Measurements from ENCODE around the gene ATP2B2. TPM values are rescaled to one million over a fixed set of nuclear protein-coding genes. Genes with fewer than 3 reads are reported as not detected.

The ATP2B2 gene
- total RNA-seq, 1 donor from 2014 or later: not detected

- Mint-ChIP-seq H3K9me3 (no peaks in the 10 kb centered on the region), H3K27ac (no peak overlapping the region), H3K27me3 (ENCODE audit: low read depth) (no peaks in the 10 kb centered on the region), H3K4me3 (ENCODE audit: low read depth) (no peak overlapping the region), H3K36me3 (ENCODE audit: low read depth) (no peaks in the 10 kb centered on the region), H3K4me1 (ENCODE audit: low read depth) (no peaks in the 10 kb centered on the region)
- intact Hi-C loops (cut with micrococcal nuclease): no loop called here
- DNase-seq (ENCODE audit: low spot score): no peak
Measured at GRCh38 chr3:10479311-10479710, 26.1 kb downstream of the ATP2B2 start.

- Mint-ChIP-seq H3K9me3 (no peaks in the 10 kb centered on the region), H3K27ac (no peak overlapping the region), H3K4me3 (ENCODE audit: low read depth) (no peak overlapping the region), H3K36me3 (ENCODE audit: low read depth) (no peaks in the 10 kb centered on the region), H3K27me3 (ENCODE audit: low read depth) (peaks cover 3% of the 10 kb centered on the region), H3K4me1 (ENCODE audit: low read depth) (peaks cover 1% of the 10 kb centered on the region)
- intact Hi-C loops (cut with micrococcal nuclease): no loop called here
- DNase-seq (ENCODE audit: low spot score): no peak
Measured at GRCh38 chr3:10475983-10476382, 29.4 kb downstream of the ATP2B2 start.

- intact Hi-C loops (cut with micrococcal nuclease): no loop called here
- H3K4me1 Mint-ChIP-seq (ENCODE audit: low read depth): peaks cover 1% of the 10 kb centered on the region
Measured at GRCh38 chr3:10474847-10475246, 30.5 kb downstream of the ATP2B2 start.

GRCh38 chr3:10474275-10474646, 31.1 kb downstream of the ATP2B2 start:
- H3K27me3 Mint-ChIP-seq (ENCODE audit: low read depth): peaks cover 3% of the 10 kb centered on the region
- H3K27ac Mint-ChIP-seq: no peak overlapping the region
- H3K36me3 Mint-ChIP-seq (ENCODE audit: low read depth): no peaks in the 10 kb centered on the region
- peaks cover 1% of the 10 kb centered on the region for H3K4me1 Mint-ChIP-seq (ENCODE audit: low read depth)
- intact Hi-C loops (cut with micrococcal nuclease): no loop called here
- no peak for DNase-seq (ENCODE audit: low spot score)
- no peak overlapping the region for H3K4me3 Mint-ChIP-seq (ENCODE audit: low read depth)
- no peaks in the 10 kb centered on the region for H3K9me3 Mint-ChIP-seq

More at GRCh38 chr3:10474847-10475246, 30.5 kb downstream of the ATP2B2 start:
- no peak for DNase-seq (ENCODE audit: low spot score)
- peaks cover 3% of the 10 kb centered on the region for H3K27me3 Mint-ChIP-seq (ENCODE audit: low read depth)
- no peak overlapping the region for H3K4me3 Mint-ChIP-seq (ENCODE audit: low read depth)
- H3K9me3 Mint-ChIP-seq: no peaks in the 10 kb centered on the region
- no peaks in the 10 kb centered on the region for H3K36me3 Mint-ChIP-seq (ENCODE audit: low read depth)
- H3K27ac Mint-ChIP-seq: no peak overlapping the region

- H3K4me1 Mint-ChIP-seq (ENCODE audit: low read depth): peaks cover 1% of the 10 kb centered on the region
- intact Hi-C loops (cut with micrococcal nuclease): no loop called here
Measured at GRCh38 chr3:10473581-10474274, 31.7 kb downstream of the ATP2B2 start.

GRCh38 chr3:10472877-10473440, 32.4 kb downstream of the ATP2B2 start:
- Mint-ChIP-seq H3K9me3 (no peaks in the 10 kb centered on the region), H3K27me3 (ENCODE audit: low read depth) (peaks cover 3% of the 10 kb centered on the region), H3K4me3 (ENCODE audit: low read depth) (no peak overlapping the region), H3K27ac (no peak overlapping the region), H3K36me3 (ENCODE audit: low read depth) (no peaks in the 10 kb centered on the region), H3K4me1 (ENCODE audit: low read depth) (peaks cover 1% of the 10 kb centered on the region)
- no peak for DNase-seq (ENCODE audit: low spot score)
- intact Hi-C loops (cut with micrococcal nuclease): no loop called here

More at GRCh38 chr3:10473581-10474274, 31.7 kb downstream of the ATP2B2 start:
- no peak for DNase-seq (ENCODE audit: low spot score)
- H3K27me3 Mint-ChIP-seq (ENCODE audit: low read depth): peaks cover 3% of the 10 kb centered on the region
- no peak overlapping the region for H3K27ac Mint-ChIP-seq
- H3K36me3 Mint-ChIP-seq (ENCODE audit: low read depth): no peaks in the 10 kb centered on the region
- no peak overlapping the region for H3K4me3 Mint-ChIP-seq (ENCODE audit: low read depth)
- H3K9me3 Mint-ChIP-seq: no peaks in the 10 kb centered on the region

- peaks cover 1% of the 10 kb centered on the region for H3K4me1 Mint-ChIP-seq (ENCODE audit: low read depth)
- no peaks in the 10 kb centered on the region for H3K36me3 Mint-ChIP-seq (ENCODE audit: low read depth)
- H3K27me3 Mint-ChIP-seq (ENCODE audit: low read depth): peaks cover 3% of the 10 kb centered on the region
- DNase-seq (ENCODE audit: low spot score): no peak
- H3K9me3 Mint-ChIP-seq: no peaks in the 10 kb centered on the region
- intact Hi-C loops (cut with micrococcal nuclease): no loop called here
- H3K4me3 Mint-ChIP-seq (ENCODE audit: low read depth): no peak overlapping the region
- H3K27ac Mint-ChIP-seq: no peak overlapping the region
Measured at GRCh38 chr3:10471054-10471688, 34.2 kb downstream of the ATP2B2 start.

- Mint-ChIP-seq H3K27ac (no peak overlapping the region), H3K9me3 (no peaks in the 10 kb centered on the region), H3K4me1 (ENCODE audit: low read depth) (peaks cover 1% of the 10 kb centered on the region), H3K36me3 (ENCODE audit: low read depth) (no peaks in the 10 kb centered on the region), H3K4me3 (ENCODE audit: low read depth) (no peak overlapping the region), H3K27me3 (ENCODE audit: low read depth) (peaks cover 3% of the 10 kb centered on the region)
- DNase-seq (ENCODE audit: low spot score): no peak
- intact Hi-C loops (cut with micrococcal nuclease): no loop called here
Measured at GRCh38 chr3:10470120-10471053, 35.0 kb downstream of the ATP2B2 start.

- H3K27ac Mint-ChIP-seq: no peak overlapping the region
- intact Hi-C loops (cut with micrococcal nuclease): no loop called here
- H3K36me3 Mint-ChIP-seq (ENCODE audit: low read depth): no peaks in the 10 kb centered on the region
- H3K9me3 Mint-ChIP-seq: no peaks in the 10 kb centered on the region
- no peak overlapping the region for H3K4me3 Mint-ChIP-seq (ENCODE audit: low read depth)
- H3K4me1 Mint-ChIP-seq (ENCODE audit: low read depth): peaks cover 1% of the 10 kb centered on the region
- DNase-seq (ENCODE audit: low spot score): no peak
- H3K27me3 Mint-ChIP-seq (ENCODE audit: low read depth): peaks cover 3% of the 10 kb centered on the region
Measured at GRCh38 chr3:10469441-10470119, 35.8 kb downstream of the ATP2B2 start.

GRCh38 chr3:10468613-10469354, 36.6 kb downstream of the ATP2B2 start:
- Mint-ChIP-seq H3K4me1 (ENCODE audit: low read depth) (peaks cover 1% of the 10 kb centered on the region), H3K27me3 (ENCODE audit: low read depth) (peaks cover 3% of the 10 kb centered on the region), H3K27ac (no peak overlapping the region), H3K36me3 (ENCODE audit: low read depth) (no peaks in the 10 kb centered on the region), H3K4me3 (ENCODE audit: low read depth) (no peak overlapping the region), H3K9me3 (no peaks in the 10 kb centered on the region)
- intact Hi-C loops (cut with micrococcal nuclease): no loop called here
- no peak for DNase-seq (ENCODE audit: low spot score)

- no peak for DNase-seq (ENCODE audit: low spot score)
- intact Hi-C loops (cut with micrococcal nuclease): no loop called here
- Mint-ChIP-seq H3K4me3 (ENCODE audit: low read depth) (no peak overlapping the region), H3K36me3 (ENCODE audit: low read depth) (no peaks in the 10 kb centered on the region), H3K4me1 (ENCODE audit: low read depth) (peaks cover 1% of the 10 kb centered on the region), H3K27me3 (ENCODE audit: low read depth) (peaks cover 3% of the 10 kb centered on the region), H3K9me3 (no peaks in the 10 kb centered on the region), H3K27ac (no peak overlapping the region)
Measured at GRCh38 chr3:10467904-10468612, 37.3 kb downstream of the ATP2B2 start.

Measured in activated T-helper 2 cell treated with anti-CD3 and anti-CD28 coated beads, Interferon-gamma antibody, Interleukin-2, Interleukin-4, amounts not matched to agents 10 μg/mL and 5 μg/mL and 100 μg/mL, durations not matched to agents 14 hours and 24 hours and 36 hours (primary cell).